Measurements from ENCODE around the gene CCDC39.

The CCDC39 gene

DNA sequence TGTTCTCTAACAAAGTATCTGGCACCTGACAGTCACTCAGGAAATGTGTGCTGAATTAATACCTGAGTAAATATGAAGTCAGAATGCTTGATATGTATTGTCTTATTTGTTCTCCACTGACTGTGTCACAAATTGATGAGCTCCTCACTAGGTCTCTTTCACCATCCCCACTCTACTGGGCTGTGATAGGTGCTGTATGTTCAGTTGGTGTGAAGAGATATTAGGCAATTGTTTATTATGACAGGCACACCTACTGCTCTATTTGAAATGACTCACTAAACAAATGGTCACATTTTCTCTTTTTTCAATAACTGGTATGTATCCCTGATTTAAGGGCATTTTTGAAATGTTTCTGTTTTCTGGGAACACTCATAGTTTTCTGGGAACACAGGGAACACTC lies 25.2 kb upstream of the CCDC39 start:
- H2BK15ac ChIP-seq (ENCODE audit: low read length): no peak overlapping the region
- no peak overlapping the region for H3K4ac ChIP-seq (ENCODE audit: low read length)
- no peak overlapping the region for H2AK5ac ChIP-seq (ENCODE audit: low read depth, low read length)
- H2AFZ ChIP-seq (ENCODE audit: low read length): no peak overlapping the region
- H4K8ac ChIP-seq (ENCODE audit: low read depth, low read length): no peak overlapping the region
- H3K18ac ChIP-seq (ENCODE audit: low read length): no peak overlapping the region
- no peaks in the 10 kb centered on the region for H3K79me1 ChIP-seq (ENCODE audit: low read depth, low read length)
- no peak overlapping the region for H3K4me3 ChIP-seq (ENCODE audit: low read length in 2 of 2)
- H3K36me3 ChIP-seq (replicated peaks in 1 of 2; ENCODE audit: control insufficient read depth in 2 of 2, insufficient read depth in 2 of 2, low read length in 2 of 2): no peaks in the 10 kb centered on the region
- H3K9me3 ChIP-seq (replicated peaks in 1 of 2; ENCODE audit: control insufficient read depth in 2 of 2, insufficient read depth in 1 of 2, low read depth in 1 of 2, low read length in 2 of 2): no peaks in the 10 kb centered on the region
- H4K91ac ChIP-seq (ENCODE audit: low read depth, low read length, poor library complexity): no peak overlapping the region
- no peak overlapping the region for H3K9ac ChIP-seq (ENCODE audit: low read depth, low read length, poor library complexity)
- H3K23ac ChIP-seq (ENCODE audit: low read depth, low read length, poor library complexity): no peak overlapping the region
- H2BK120ac ChIP-seq (ENCODE audit: low read depth, low read length): no peak overlapping the region
- H3K4me2 ChIP-seq (ENCODE audit: insufficient read depth, low read length, poor library complexity, severe bottlenecking): no peak overlapping the region
- H2BK12ac ChIP-seq (ENCODE audit: low read length): no peak overlapping the region
- H2BK5ac ChIP-seq (ENCODE audit: low read length): no peak overlapping the region
- peaks cover 0 to 5% (median 0%) of the 10 kb centered on the region in 3 experiments for H3K27me3 ChIP-seq (ENCODE audit: control insufficient read depth in 3 of 3, insufficient read depth in 3 of 3, low read depth in 1 of 3, low read length in 3 of 3)
- no peak overlapping the region for H3K27ac ChIP-seq (replicated peaks; ENCODE audit: low read length)
- no peak for DNase-seq (ENCODE audit: low spot score)
- no peak overlapping the region for H3K14ac ChIP-seq (ENCODE audit: low read length)
- H3K4me1 ChIP-seq (ENCODE audit: control insufficient read depth in 2 of 2, insufficient read depth in 1 of 2, low read depth in 1 of 2, low read length in 2 of 2): no peaks in the 10 kb centered on the region

DNA sequence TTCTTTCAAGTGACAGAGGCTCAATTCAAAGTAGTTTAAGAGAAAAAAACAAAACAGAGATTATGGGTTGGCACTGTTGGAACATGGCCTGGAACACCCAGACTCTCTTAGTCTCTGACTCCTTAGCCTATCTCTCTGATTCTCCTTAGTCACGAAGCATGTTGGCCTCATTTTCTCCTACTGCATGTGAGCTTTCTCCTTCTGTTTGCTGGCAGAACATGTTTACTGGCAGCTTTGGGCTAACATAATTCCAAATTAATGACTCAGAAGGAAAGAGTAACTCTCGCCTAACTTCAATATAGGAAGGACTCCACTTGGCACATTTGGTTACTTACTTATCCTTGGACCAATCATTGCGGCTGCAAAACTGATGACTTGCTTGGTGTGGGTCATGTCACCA lies 21.7 kb upstream of the CCDC39 start:
- H3K36me3 ChIP-seq (replicated peaks in 1 of 2; ENCODE audit: control insufficient read depth in 2 of 2, insufficient read depth in 2 of 2, low read length in 2 of 2): no peaks in the 10 kb centered on the region
- H2BK15ac ChIP-seq (ENCODE audit: low read length): no peak overlapping the region
- H3K23ac ChIP-seq (ENCODE audit: low read depth, low read length, poor library complexity): no peak overlapping the region
- H3K27me3 ChIP-seq (ENCODE audit: control insufficient read depth in 3 of 3, insufficient read depth in 3 of 3, low read depth in 1 of 3, low read length in 3 of 3): peaks cover 0 to 9% (median 0%) of the 10 kb centered on the region in 3 experiments
- H3K4ac ChIP-seq (ENCODE audit: low read length): no peak overlapping the region
- no peak for DNase-seq (ENCODE audit: low spot score)
- H2BK12ac ChIP-seq (ENCODE audit: low read length): no peak overlapping the region
- no peak overlapping the region for H3K4me3 ChIP-seq (ENCODE audit: low read length in 2 of 2)
- no peaks in the 10 kb centered on the region for H3K9me3 ChIP-seq (replicated peaks in 1 of 2; ENCODE audit: control insufficient read depth in 2 of 2, insufficient read depth in 1 of 2, low read depth in 1 of 2, low read length in 2 of 2)
- H3K4me1 ChIP-seq (ENCODE audit: control insufficient read depth in 2 of 2, insufficient read depth in 1 of 2, low read depth in 1 of 2, low read length in 2 of 2): peaks cover 0 to 1% of the 10 kb centered on the region in 2 donors
- no peak overlapping the region for H3K27ac ChIP-seq (replicated peaks; ENCODE audit: low read length)
- H3K9ac ChIP-seq (ENCODE audit: low read depth, low read length, poor library complexity): no peak overlapping the region
- H3K14ac ChIP-seq (ENCODE audit: low read length): no peak overlapping the region
- no peak overlapping the region for H2BK5ac ChIP-seq (ENCODE audit: low read length)
- no CpG with 5 or more reads among the region's 3 CpGs for WGBS, 2 donors (ENCODE audit: extremely low coverage in 2 of 2, insufficient read length in 2 of 2, insufficient replicate concordance in 1 of 2)
- H4K8ac ChIP-seq (ENCODE audit: low read depth, low read length): no peak overlapping the region
- no peak overlapping the region for H2BK120ac ChIP-seq (ENCODE audit: low read depth, low read length)
- H3K4me2 ChIP-seq (ENCODE audit: insufficient read depth, low read length, poor library complexity, severe bottlenecking): no peak overlapping the region
- no peak overlapping the region for H3K18ac ChIP-seq (ENCODE audit: low read length)
- H3K79me1 ChIP-seq (ENCODE audit: low read depth, low read length): no peaks in the 10 kb centered on the region
- H4K91ac ChIP-seq (ENCODE audit: low read depth, low read length, poor library complexity): no peak overlapping the region
- H2AK5ac ChIP-seq (ENCODE audit: low read depth, low read length): no peak overlapping the region
- no peak overlapping the region for H2AFZ ChIP-seq (ENCODE audit: low read length)

DNA sequence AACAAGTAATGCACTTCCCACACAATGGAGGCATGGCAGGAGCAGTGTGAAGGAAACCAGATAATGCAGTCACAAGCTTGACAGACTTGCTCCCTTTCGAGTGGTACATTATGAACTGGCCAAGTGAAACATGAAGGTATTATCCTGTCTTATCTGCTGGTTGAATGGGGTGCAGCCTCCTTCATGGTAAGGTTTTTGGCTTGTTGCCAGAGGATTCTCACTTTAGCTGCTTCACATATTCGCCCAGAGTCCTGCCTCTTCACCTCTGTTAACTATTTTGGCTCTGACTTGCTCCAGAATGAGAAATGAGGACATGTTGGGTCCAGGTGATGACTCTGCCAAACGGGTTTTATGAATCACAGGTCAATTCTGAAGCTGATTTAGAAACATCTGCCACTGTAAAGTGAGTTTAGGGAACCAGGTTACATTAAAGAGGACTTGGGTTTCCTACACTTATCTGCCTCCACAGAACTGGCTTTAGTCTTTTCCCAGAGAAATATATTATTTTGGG lies 19.5 kb upstream of the CCDC39 start:
- Histone ChIP-seq H3K36me3 (replicated peaks in 1 of 2; ENCODE audit: control insufficient read depth in 2 of 2, insufficient read depth in 2 of 2, low read length in 2 of 2) (no peaks in the 10 kb centered on the region), H4K91ac (ENCODE audit: low read depth, low read length, poor library complexity) (no peak overlapping the region), H3K4me3 (ENCODE audit: low read length in 2 of 2) (no peak overlapping the region), H2BK5ac (ENCODE audit: low read length) (no peak overlapping the region), H3K79me1 (ENCODE audit: low read depth, low read length) (no peaks in the 10 kb centered on the region), H3K27ac (replicated peaks; ENCODE audit: low read length) (no peak overlapping the region), H2BK15ac (ENCODE audit: low read length) (no peak overlapping the region), H2BK12ac (ENCODE audit: low read length) (no peak overlapping the region), H3K23ac (ENCODE audit: low read depth, low read length, poor library complexity) (no peak overlapping the region), H3K4ac (ENCODE audit: low read length) (no peak overlapping the region), H3K14ac (ENCODE audit: low read length) (no peak overlapping the region), H2BK120ac (ENCODE audit: low read depth, low read length) (no peak overlapping the region), H2AFZ (ENCODE audit: low read length) (no peak overlapping the region), H3K4me2 (ENCODE audit: insufficient read depth, low read length, poor library complexity, severe bottlenecking) (no peak overlapping the region), H2AK5ac (ENCODE audit: low read depth, low read length) (no peak overlapping the region), H3K9me3 (replicated peaks in 1 of 2; ENCODE audit: control insufficient read depth in 2 of 2, insufficient read depth in 1 of 2, low read depth in 1 of 2, low read length in 2 of 2) (no peaks in the 10 kb centered on the region), H3K18ac (ENCODE audit: low read length) (no peak overlapping the region), H4K8ac (ENCODE audit: low read depth, low read length) (no peak overlapping the region), H3K4me1 (ENCODE audit: control insufficient read depth in 2 of 2, insufficient read depth in 1 of 2, low read depth in 1 of 2, low read length in 2 of 2) (peaks cover 0 to 1% of the 10 kb centered on the region in 2 donors), H3K27me3 (ENCODE audit: control insufficient read depth in 3 of 3, insufficient read depth in 3 of 3, low read depth in 1 of 3, low read length in 3 of 3) (peaks cover 0 to 9% (median 0%) of the 10 kb centered on the region in 3 experiments), H3K9ac (ENCODE audit: low read depth, low read length, poor library complexity) (no peak overlapping the region)
- no peak for DNase-seq (ENCODE audit: low spot score)
- WGBS, 2 donors (ENCODE audit: extremely low coverage in 2 of 2, insufficient read length in 2 of 2, insufficient replicate concordance in 1 of 2): no CpG with 5 or more reads among the region's 3 CpGs

DNA sequence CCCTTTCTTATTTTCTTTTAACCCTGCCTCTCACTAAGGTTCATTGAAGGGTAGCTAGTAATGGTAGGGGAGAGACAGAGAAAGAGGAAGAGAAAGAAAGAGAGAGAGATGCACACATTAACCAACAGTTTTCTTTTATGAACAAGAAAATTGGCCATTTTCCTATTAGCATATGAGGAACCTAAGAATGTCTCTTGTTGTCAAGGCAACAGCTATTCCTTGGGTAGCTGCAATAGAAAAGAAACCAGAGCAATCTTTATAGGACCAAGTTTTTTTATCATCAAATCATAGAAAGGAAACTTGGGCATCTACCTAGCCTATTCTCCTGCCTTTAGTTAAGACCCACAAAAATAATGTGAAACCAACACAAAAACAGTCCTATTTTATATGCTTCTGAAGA lies 15.0 kb upstream of the CCDC39 start:
- H3K14ac ChIP-seq (ENCODE audit: low read length): no peak overlapping the region
- H2BK120ac ChIP-seq (ENCODE audit: low read depth, low read length): no peak overlapping the region
- H3K4me1 ChIP-seq (ENCODE audit: control insufficient read depth in 2 of 2, insufficient read depth in 1 of 2, low read depth in 1 of 2, low read length in 2 of 2): peaks cover 0 to 1% of the 10 kb centered on the region in 2 donors
- no peak overlapping the region for H4K91ac ChIP-seq (ENCODE audit: low read depth, low read length, poor library complexity)
- no peak overlapping the region for H3K23ac ChIP-seq (ENCODE audit: low read depth, low read length, poor library complexity)
- no peak overlapping the region for H3K4ac ChIP-seq (ENCODE audit: low read length)
- no peaks in the 10 kb centered on the region for H3K79me1 ChIP-seq (ENCODE audit: low read depth, low read length)
- no peak overlapping the region for H3K18ac ChIP-seq (ENCODE audit: low read length)
- H3K9ac ChIP-seq (ENCODE audit: low read depth, low read length, poor library complexity): no peak overlapping the region
- no peaks in the 10 kb centered on the region for H3K9me3 ChIP-seq (replicated peaks in 1 of 2; ENCODE audit: control insufficient read depth in 2 of 2, insufficient read depth in 1 of 2, low read depth in 1 of 2, low read length in 2 of 2)
- H2BK12ac ChIP-seq (ENCODE audit: low read length): no peak overlapping the region
- no peaks in the 10 kb centered on the region for H3K36me3 ChIP-seq (replicated peaks in 1 of 2; ENCODE audit: control insufficient read depth in 2 of 2, insufficient read depth in 2 of 2, low read length in 2 of 2)
- H2BK15ac ChIP-seq (ENCODE audit: low read length): no peak overlapping the region
- H3K4me3 ChIP-seq (ENCODE audit: low read length in 2 of 2): no peak overlapping the region
- no peak overlapping the region for H2BK5ac ChIP-seq (ENCODE audit: low read length)
- no peak overlapping the region for H2AFZ ChIP-seq (ENCODE audit: low read length)
- DNase-seq (ENCODE audit: low spot score): no peak
- H3K27me3 ChIP-seq (ENCODE audit: control insufficient read depth in 3 of 3, insufficient read depth in 3 of 3, low read depth in 1 of 3, low read length in 3 of 3): peaks cover 0 to 8% (median 0%) of the 10 kb centered on the region in 3 experiments
- no peak overlapping the region for H3K4me2 ChIP-seq (ENCODE audit: insufficient read depth, low read length, poor library complexity, severe bottlenecking)
- no peak overlapping the region for H2AK5ac ChIP-seq (ENCODE audit: low read depth, low read length)
- H4K8ac ChIP-seq (ENCODE audit: low read depth, low read length): no peak overlapping the region
- no peak overlapping the region for H3K27ac ChIP-seq (replicated peaks; ENCODE audit: low read length)
